Measurements from ENCODE around the gene HAGH.

The HAGH gene

DNA sequence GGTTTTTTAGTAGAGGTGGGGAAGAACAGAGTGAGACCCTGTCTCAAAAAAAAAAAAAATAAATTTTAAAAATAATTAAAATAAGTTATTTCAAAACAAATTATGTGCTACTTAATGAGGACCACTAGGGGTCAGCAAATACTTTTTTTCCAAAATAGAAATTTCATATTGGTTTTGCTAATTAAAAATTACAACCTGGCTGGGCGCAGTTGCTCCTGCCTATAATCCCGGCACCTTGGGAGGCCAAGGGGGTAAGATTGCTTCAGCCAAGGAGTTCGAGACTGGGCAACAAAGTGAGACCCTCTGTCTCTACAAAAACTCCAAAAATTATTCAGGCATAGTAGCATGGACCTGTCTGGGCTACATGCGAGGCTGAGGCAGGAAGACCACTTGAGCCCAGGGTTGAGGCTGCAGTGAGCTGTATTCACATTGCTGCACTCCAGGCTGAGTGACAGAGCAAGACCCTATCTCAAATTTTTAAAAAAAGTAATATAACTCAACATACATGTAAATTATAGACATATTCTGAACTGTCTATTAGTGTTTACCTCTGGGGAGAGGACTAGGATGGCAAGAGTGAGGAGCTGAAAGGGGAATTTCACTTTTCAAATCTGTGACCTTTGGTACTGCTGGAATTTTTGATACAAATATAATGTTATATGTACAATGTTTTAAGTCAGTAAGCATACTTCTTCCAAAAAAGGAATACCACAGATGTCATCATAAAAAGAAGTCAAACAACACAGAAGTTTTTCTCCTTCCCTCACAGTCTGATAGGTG lies 37.2 kb upstream of the HAGH start:
- peak; percentile 23 for DNase-seq (ENCODE audit: low read depth)
- no peak overlapping the region for H3K4me3 ChIP-seq (ENCODE audit: low read depth, low read length)
- in situ Hi-C loops (cut with HindIII; ENCODE audit: low sequenced_read_pairs), result no loop called here
- TF ChIP-seq, protein P1, sequence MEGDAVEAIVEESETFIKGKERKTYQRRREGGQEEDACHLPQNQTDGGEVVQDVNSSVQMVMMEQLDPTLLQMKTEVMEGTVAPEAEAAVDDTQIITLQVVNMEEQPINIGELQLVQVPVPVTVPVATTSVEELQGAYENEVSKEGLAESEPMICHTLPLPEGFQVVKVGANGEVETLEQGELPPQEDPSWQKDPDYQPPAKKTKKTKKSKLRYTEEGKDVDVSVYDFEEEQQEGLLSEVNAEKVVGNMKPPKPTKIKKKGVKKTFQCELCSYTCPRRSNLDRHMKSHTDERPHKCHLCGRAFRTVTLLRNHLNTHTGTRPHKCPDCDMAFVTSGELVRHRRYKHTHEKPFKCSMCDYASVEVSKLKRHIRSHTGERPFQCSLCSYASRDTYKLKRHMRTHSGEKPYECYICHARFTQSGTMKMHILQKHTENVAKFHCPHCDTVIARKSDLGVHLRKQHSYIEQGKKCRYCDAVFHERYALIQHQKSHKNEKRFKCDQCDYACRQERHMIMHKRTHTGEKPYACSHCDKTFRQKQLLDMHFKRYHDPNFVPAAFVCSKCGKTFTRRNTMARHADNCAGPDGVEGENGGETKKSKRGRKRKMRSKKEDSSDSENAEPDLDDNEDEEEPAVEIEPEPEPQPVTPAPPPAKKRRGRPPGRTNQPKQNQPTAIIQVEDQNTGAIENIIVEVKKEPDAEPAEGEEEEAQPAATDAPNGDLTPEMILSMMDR (IDR thresholded peaks at IDR 0.05; ENCODE audit: low read depth, low read length, missing control alignments), result peak; percentile 28

DNA sequence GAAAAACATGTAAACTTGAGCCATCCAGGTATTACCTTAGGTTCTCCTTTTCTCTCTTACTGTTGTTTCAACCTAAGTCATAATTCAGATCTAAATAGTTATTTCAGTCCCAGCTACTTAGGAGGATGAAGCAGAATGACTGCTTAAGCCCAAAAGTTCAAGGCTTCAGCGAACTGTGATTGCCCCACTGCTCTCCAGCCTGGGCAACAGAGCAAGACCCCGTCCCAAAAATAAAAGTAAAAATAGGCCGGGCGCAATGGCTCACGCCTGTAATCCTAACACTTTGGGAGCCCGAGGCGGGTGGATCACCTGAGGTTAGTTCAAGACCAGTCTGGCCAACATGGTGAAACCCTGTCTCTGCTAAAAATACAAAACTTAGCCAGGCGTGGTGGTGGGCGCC lies 35.8 kb upstream of the HAGH start:
- in situ Hi-C loops (cut with HindIII; ENCODE audit: low sequenced_read_pairs), result no loop called here
- no peak overlapping the region for H3K4me3 ChIP-seq (ENCODE audit: low read depth, low read length)
- DNase-seq (ENCODE audit: low read depth), result no peak
- TF ChIP-seq, protein P1 (IDR thresholded peaks at IDR 0.05; ENCODE audit: low read depth, low read length, missing control alignments), result no peak

DNA sequence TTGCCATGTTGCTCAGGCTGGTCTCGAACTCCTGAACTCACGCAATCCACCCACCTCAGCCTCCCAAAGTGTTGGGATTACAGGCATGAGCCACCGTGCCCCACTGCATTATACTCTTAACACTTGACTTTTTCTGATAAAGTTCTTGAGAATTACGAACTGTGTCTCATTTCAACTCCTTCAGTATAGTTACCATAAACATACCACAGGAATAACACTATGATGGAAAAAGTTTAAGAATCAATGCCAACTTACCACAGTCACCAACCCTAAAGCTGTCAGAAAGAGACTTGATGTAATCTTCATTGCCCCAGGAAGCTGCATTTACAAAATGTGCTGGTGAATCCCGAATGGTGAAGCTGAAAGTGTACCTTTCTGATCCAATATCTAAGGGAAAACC lies 35.1 kb upstream of the HAGH start:
- TF ChIP-seq, protein P1 (IDR thresholded peaks at IDR 0.05; ENCODE audit: low read depth, low read length, missing control alignments), result no peak
- in situ Hi-C loops (cut with HindIII; ENCODE audit: low sequenced_read_pairs), result no loop called here
- no peak overlapping the region for H3K4me3 ChIP-seq (ENCODE audit: low read depth, low read length)
- no peak for DNase-seq (ENCODE audit: low read depth)

GRCh38 chr16:1859650-1860049 lies 33.0 kb upstream of the HAGH start:
- H3K4me3 ChIP-seq (ENCODE audit: low read depth, low read length), result no peak overlapping the region
- no peak for DNase-seq (ENCODE audit: low read depth)
- TF ChIP-seq, protein P1 (IDR thresholded peaks at IDR 0.05; ENCODE audit: low read depth, low read length, missing control alignments), result no peak
- in situ Hi-C loops (cut with HindIII; ENCODE audit: low sequenced_read_pairs), result no loop called here

DNA sequence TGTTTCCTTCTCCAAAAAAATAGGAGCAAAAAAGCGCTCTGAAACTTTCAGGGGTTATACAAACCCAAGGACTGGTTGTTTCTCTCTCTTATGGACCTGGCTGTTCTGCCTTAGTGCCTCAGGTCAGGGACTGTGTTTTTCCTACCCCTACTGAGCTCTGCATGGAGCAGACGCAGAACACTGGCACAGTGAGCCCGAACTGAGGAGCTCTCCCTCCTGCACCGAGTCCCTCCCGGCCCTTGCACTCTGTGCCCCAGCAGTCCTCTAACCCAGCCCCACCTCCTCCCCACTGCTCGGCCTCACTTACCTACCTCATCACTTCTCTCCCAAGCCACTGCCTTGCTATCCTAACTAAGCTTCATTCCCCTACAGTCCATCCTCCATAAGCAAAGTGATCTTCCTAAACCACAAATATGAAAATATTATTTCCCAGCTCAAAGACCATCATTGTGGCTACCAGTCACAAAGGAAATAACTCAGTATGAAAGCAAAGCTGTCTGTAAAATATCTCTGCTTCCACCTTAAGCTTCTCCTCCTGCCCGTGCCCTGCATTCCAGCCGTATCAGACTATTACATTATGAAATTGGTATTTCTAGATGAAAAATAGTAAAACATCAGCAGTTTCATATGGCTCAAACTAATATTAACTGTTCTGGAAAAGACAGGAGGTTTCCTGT lies 31.7 kb upstream of the HAGH start:
- DNase-seq (ENCODE audit: low read depth), result peak; percentile 4
- in situ Hi-C loops (cut with HindIII; ENCODE audit: low sequenced_read_pairs), result no loop called here
- no peak overlapping the region for H3K4me3 ChIP-seq (ENCODE audit: low read depth, low read length)
- TF ChIP-seq, protein P1 (IDR thresholded peaks at IDR 0.05; ENCODE audit: low read depth, low read length, missing control alignments), result no peak

DNA sequence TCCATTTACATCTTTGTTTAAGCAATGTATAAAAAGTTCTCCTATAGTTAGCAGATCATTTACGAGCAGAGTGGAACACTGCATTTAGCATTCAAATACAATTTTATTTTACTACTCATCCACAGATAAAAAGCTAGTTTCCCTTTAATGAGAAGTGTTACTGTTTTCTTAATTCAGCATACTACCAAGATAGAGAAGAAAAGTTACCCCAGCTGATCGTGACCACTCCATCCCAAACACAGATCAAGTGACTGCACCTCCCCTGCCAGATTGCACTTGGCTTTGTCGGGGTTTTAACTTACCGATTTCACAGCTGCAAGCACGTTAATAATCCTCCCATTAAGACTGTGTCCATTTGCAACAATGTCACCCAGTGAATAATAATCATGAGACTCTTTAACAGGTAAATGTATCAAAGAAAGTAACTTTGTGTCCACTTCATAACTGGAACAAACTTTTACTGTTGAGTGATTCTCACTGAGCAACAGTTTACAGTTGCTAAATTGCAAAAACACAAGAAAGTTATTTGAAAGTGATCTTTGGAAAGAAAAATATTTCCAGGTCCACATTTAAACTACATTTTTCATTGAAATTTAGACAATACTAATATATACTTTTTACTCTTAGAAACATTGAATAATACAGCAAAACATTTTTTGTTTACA lies 30.9 kb upstream of the HAGH start:
- no peak for DNase-seq (ENCODE audit: low read depth)
- in situ Hi-C loops (cut with HindIII; ENCODE audit: low sequenced_read_pairs), result no loop called here
- H3K4me3 ChIP-seq (ENCODE audit: low read depth, low read length), result no peak overlapping the region
- TF ChIP-seq, protein P1 (IDR thresholded peaks at IDR 0.05; ENCODE audit: low read depth, low read length, missing control alignments), result no peak
